K562 treated with DMSO at 1 percent for 24 hours (cell line): Measurements from ENCODE around the gene EMILIN1. TPM values are rescaled to one million over a fixed set of nuclear protein-coding genes. Genes with fewer than 3 reads are reported as not detected.

Source experiments
- total RNA-seq: library from RNA; unstranded; fragments of 300-600 nt; gene quantifications from 2 replicates; pipeline ENCODE4 v1.2.3, GENCODE V29; 2022; ENCODE audit warnings: low read depth; ENCODE audit not compliant: insufficient read depth

Gene EMILIN1
- total RNA-seq = 4.9 and 5.4 TPM in 2 replicates

GRCh38 chr2:27078267-27079194, at the start of gene EMILIN1:
Gene EMILIN1, plus strand, starts transcription at chr2:27078615. Its CDS starts 451 bp downstream, at chr2:27079066.

GRCh38 chr2:27032495-27033252, 45.7 kb upstream of the EMILIN1 start, which contains the start of gene TMEM214:
Gene TMEM214, plus strand, starts transcription at chr2:27032965. Its CDS starts 51 bp downstream, at chr2:27033016.

GRCh38 chr2:27050996-27051901, 27.2 kb upstream of the EMILIN1 start, which contains the start of gene AGBL5:
Gene AGBL5, plus strand, starts transcription at chr2:27051668. Its CDS starts 1,291 bp downstream, at chr2:27052959.

GRCh38 chr2:27071277-27071989, 7.0 kb upstream of the EMILIN1 start, which contains the start of gene OST4:
Gene OST4, minus strand, starts transcription at chr2:27071654.

GRCh38 chr2:27086724-27087593, 8.5 kb downstream of the EMILIN1 start, which contains the start of gene KHK:
Gene KHK, plus strand, starts transcription at chr2:27086772. Its CDS starts 488 bp downstream, at chr2:27087260.

GRCh38 chr2:27118525-27119329, 40.3 kb downstream of the EMILIN1 start, which contains the start of gene CGREF1:
Gene CGREF1, minus strand, starts transcription at chr2:27119128. Its CDS starts 14,762 bp downstream, at chr2:27104366.

GRCh38 chr2:27123302-27124150, 45.1 kb downstream of the EMILIN1 start, which contains the start of gene ABHD1:
Gene ABHD1, plus strand, starts transcription at chr2:27123815. Its CDS starts 134 bp downstream, at chr2:27123949.

GRCh38 chr2:27133905-27134780, 55.7 kb downstream of the EMILIN1 start, which contains the start of gene PREB:
Gene PREB, minus strand, starts transcription at chr2:27134636. Its CDS starts 215 bp downstream, at chr2:27134421.

Other genes starting within 250 kb of the EMILIN1 start
- not detected in 2 replicates for gene DPYSL5, start 230.5 kb upstream of the EMILIN1 start, total RNA-seq
- gene MAPRE3, start 108.0 kb upstream of the EMILIN1 start, total RNA-seq = 56.8 and 61.9 TPM in 2 replicates
- 113 and 117 TPM in 2 replicates for gene TMEM214, start 45.6 kb upstream of the EMILIN1 start, total RNA-seq
- gene AGBL5, start 26.9 kb upstream of the EMILIN1 start, total RNA-seq = 39.3 and 43.3 TPM in 2 replicates
- 226 and 237 TPM in 2 replicates for gene OST4, start 7.0 kb upstream of the EMILIN1 start, total RNA-seq
- 18.6 and 18.8 TPM in 2 replicates for gene KHK, start 8.2 kb downstream of the EMILIN1 start, total RNA-seq
- 0.29 and 0.39 TPM in 2 replicates for gene CGREF1, start 40.5 kb downstream of the EMILIN1 start, total RNA-seq
- gene ABHD1, start 45.2 kb downstream of the EMILIN1 start, total RNA-seq = 0.23 and 0.66 TPM in 2 replicates
- 102 and 109 TPM in 2 replicates for gene PREB, start 56.0 kb downstream of the EMILIN1 start, total RNA-seq
- gene PRR30, start 60.8 kb downstream of the EMILIN1 start, total RNA-seq = not detected in 2 replicates
- gene TCF23, start 70.4 kb downstream of the EMILIN1 start, total RNA-seq = not detected in 2 replicates
- gene ATRAID, start 133.4 kb downstream of the EMILIN1 start, total RNA-seq = 99.2 and 103 TPM in 2 replicates
- 34.1 and 34.6 TPM in 2 replicates for gene SLC5A6, start 133.7 kb downstream of the EMILIN1 start, total RNA-seq
- 45.7 and 49.5 TPM in 2 replicates for gene CAD, start 138.8 kb downstream of the EMILIN1 start, total RNA-seq
- gene SLC30A3, start 184.4 kb downstream of the EMILIN1 start, total RNA-seq = 2.3 and 2.8 TPM in 2 replicates
- gene DNAJC5G, start 196.8 kb downstream of the EMILIN1 start, total RNA-seq = 0.30 TPM in 1 of 2 replicates, not detected in the other
- not detected in 2 replicates for gene TRIM54, start 203.8 kb downstream of the EMILIN1 start, total RNA-seq
- 5.5 and 11.2 TPM in 2 replicates for gene UCN, start 229.8 kb downstream of the EMILIN1 start, total RNA-seq
- 64.7 and 77.2 TPM in 2 replicates for gene MPV17, start 244.5 kb downstream of the EMILIN1 start, total RNA-seq